Lower leg skin (tissue), 4 donors: ENCODE results near the gene LDB2. TPM values are rescaled to one million over a fixed set of nuclear protein-coding genes. Genes with fewer than 3 reads are reported as not detected.

Experiments
- DNase-seq, 2 donors: peaks; one replicate each; pipeline ENCODE4 v3.0.0-alpha.2; 2019; ENCODE audit warnings: low spot score in 2 of 2
- H3K4me3 ChIP-seq: fragments of 200-600 bp; sonication (generic); 2 replicates; pipeline ENCODE4 v1.5.1; 2017; ENCODE audit warnings: mild to moderate bottlenecking, low read depth; ENCODE audit not compliant: poor library complexity, severe bottlenecking
- CTCF ChIP-seq, 3 donors: fragments of 450-650 bp; IDR thresholded peaks; one replicate each; pipeline ENCODE4 v1.5.1; 2016; ENCODE audit warnings: antibody characterized with exemption in 3 of 3, mild to moderate bottlenecking in 3 of 3, moderate library complexity in 2 of 3
- POLR2A ChIP-seq, 2 donors: fragments of 450-650 bp; IDR thresholded peaks; one replicate each; pipeline ENCODE4 v1.6.1; 2016 to 2017; ENCODE audit warnings: antibody characterized with exemption in 2 of 2, mild to moderate bottlenecking in 1 of 2, moderate library complexity in 1 of 2
- WGBS, 2 donors: methylation state at CpG; one replicate each; pipeline ENCODE4 v1.1.5; 2018; 5-methylcytosine and 5-hydroxymethylcytosine counted together
- intact Hi-C: fragments of 100-400 bp; cut with DNase I; formaldehyde crosslinking; loops from one replicate; pipeline ENCODE4 v1.15.0; 2023; ENCODE audit warnings: low total_unique reads
- total RNA-seq, 4 donors: library from RNA; depleted of rRNA; stranded (reverse); fragments of >200 nt; gene quantifications; one replicate each; pipeline ENCODE4 v1.1.0, GENCODE V29; 2016

Gene LDB2
- total RNA-seq, 4 donors from 2014 or later: 5.4 to 14.0 (median 7.8) TPM

DNA sequence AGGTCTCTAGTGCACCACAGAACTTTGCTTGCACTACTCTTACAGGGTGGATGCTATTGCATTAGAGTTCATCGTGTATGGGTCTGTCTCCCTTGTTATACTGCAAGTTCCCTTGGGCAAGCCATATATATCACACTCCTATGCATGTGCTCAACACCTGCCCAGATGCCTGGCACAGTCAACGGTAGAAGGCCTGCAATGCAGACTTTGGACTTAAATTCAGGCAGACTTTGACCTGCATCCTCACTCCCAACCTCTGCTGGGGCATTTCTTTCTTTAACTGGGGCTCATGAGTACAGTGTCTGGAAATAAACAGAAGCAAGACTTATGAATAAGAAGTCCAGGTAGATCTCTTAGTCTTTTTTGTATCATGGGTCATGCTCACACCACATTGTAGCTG lies 148.2 kb downstream of the LDB2 start:
- intact Hi-C loops: no loop called here
- WGBS, 2 donors: 78 to 82% methylated on average over 2 of the region's 2 CpGs

DNA sequence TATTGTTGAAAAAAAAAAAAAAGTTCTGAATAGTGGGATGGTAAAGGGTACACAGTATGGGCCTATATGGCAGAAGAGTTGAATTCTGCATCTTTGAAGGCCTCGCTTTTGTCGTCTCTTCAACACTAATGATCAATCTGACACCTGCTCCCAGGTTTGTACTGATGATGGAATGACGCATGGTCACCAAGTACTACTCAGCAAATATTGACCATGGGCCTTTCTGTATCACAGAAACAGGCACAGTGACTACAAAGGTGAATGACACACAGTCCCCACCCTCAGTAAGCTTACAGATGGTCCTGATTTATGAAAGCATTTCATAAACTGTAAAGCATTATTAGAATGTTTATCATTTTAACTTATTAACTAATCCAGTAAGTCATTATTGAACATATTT lies 152.6 kb downstream of the LDB2 start:
- intact Hi-C loops: no loop called here
- DNase-seq: no peak
- no peak for TF ChIP-seq POLR2A (IDR thresholded peaks at IDR 0.05)
- no peak for TF ChIP-seq CTCF (IDR thresholded peaks at IDR 0.05)
- WGBS, 2 donors: 96% methylated on average over 3 of the region's 3 CpGs
- no peak overlapping the region for H3K4me3 ChIP-seq

More for the DNA sequence above, 148.2 kb downstream of the LDB2 start:
- TF ChIP-seq POLR2A (IDR thresholded peaks at IDR 0.05) (no peak), CTCF (IDR thresholded peaks at IDR 0.05) (no peak)
- H3K4me3 ChIP-seq: no peak overlapping the region
- no peak for DNase-seq

GRCh38 chr4:16745009-16745635 lies 153.3 kb downstream of the LDB2 start:
- WGBS, 2 donors: 68 to 71% methylated on average over 7 of the region's 7 CpGs
- intact Hi-C loops: no loop called here
- TF ChIP-seq POLR2A (IDR thresholded peaks at IDR 0.05) (no peak), CTCF (IDR thresholded peaks at IDR 0.05) (no peak)
- no peak overlapping the region for H3K4me3 ChIP-seq
- peak in 1 of 2 donors; percentile 33 for DNase-seq

GRCh38 chr4:16741287-16741686 lies 157.2 kb downstream of the LDB2 start:
- no peak for DNase-seq
- TF ChIP-seq POLR2A (IDR thresholded peaks at IDR 0.05): no peak
- no peak for TF ChIP-seq CTCF (IDR thresholded peaks at IDR 0.05)
- intact Hi-C loops: no loop called here
- no peak overlapping the region for H3K4me3 ChIP-seq
- 86 to 91% methylated on average over 3 of the region's 3 CpGs for WGBS, 2 donors

- WGBS, 2 donors: 75 to 77% methylated on average over 8 of the region's 8 CpGs
- no peak for TF ChIP-seq POLR2A (IDR thresholded peaks at IDR 0.05)
Observed at GRCh38 chr4:16739997-16740624, 158.3 kb downstream of the LDB2 start.

GRCh38 chr4:16738558-16738957 lies 159.9 kb downstream of the LDB2 start:
- DNase-seq: no peak
- intact Hi-C loops: no loop called here
- TF ChIP-seq POLR2A (IDR thresholded peaks at IDR 0.05) (no peak), CTCF (IDR thresholded peaks at IDR 0.05) (no peak)
- 91 to 95% methylated on average over 1 of the region's 1 CpG for WGBS, 2 donors
- no peak overlapping the region for H3K4me3 ChIP-seq

More at GRCh38 chr4:16739997-16740624, 158.3 kb downstream of the LDB2 start:
- DNase-seq: no peak
- H3K4me3 ChIP-seq: no peak overlapping the region
- intact Hi-C loops: no loop called here
